Measurements from ENCODE around the gene TMEM39B. TPM values are rescaled to one million over a fixed set of nuclear protein-coding genes. Genes with fewer than 3 reads are reported as not detected.

TMEM39B gene
- total and polyA plus RNA-seq, 7 donors, result 4.7 to 11.5 (median 7.2) TPM

DNA sequence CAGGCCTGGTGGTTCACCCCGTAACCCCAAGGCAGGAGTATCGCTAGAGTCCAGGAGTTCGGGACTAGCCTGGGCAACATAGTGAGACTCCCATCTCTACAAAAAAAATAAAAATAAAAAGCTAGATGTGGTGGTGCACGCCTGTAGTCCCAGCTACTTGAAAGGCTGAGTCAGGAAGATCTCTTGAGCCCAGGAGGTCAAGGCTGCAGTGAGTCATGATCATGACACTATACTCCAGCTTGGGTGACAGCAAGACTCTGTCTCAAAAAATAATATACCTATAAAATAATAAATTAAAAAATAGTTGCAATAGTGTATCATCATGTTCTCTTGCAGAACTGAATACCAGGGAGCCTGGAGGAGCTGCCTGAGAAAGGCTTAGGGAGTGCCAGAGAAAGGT lies 19.9 kb upstream of the TMEM39B start:
- Histone ChIP-seq H3K36me3 (ENCODE audit: insufficient read depth in 1 of 2, low read depth in 1 of 2) (peaks cover 2 to 14% of the 10 kb centered on the region in 2 donors), H3K4me1 (no peaks in the 10 kb centered on the region), H3K27me3 (ENCODE audit: insufficient read depth in 3 of 3, low read length in 2 of 3) (no peaks in the 10 kb centered on the region), H3K4me3 (no peak overlapping the region), H3K27ac (no peak overlapping the region), H3K9me3 (no peaks in the 10 kb centered on the region)
- WGBS, 3 donors, result 91 to 98% (median 97%) methylated on average over 4 of the region's 4 CpGs
- ATAC-seq, result no peak
- intact Hi-C loops (cut with DNase I), result no loop called here
- TF ChIP-seq, protein P1, sequence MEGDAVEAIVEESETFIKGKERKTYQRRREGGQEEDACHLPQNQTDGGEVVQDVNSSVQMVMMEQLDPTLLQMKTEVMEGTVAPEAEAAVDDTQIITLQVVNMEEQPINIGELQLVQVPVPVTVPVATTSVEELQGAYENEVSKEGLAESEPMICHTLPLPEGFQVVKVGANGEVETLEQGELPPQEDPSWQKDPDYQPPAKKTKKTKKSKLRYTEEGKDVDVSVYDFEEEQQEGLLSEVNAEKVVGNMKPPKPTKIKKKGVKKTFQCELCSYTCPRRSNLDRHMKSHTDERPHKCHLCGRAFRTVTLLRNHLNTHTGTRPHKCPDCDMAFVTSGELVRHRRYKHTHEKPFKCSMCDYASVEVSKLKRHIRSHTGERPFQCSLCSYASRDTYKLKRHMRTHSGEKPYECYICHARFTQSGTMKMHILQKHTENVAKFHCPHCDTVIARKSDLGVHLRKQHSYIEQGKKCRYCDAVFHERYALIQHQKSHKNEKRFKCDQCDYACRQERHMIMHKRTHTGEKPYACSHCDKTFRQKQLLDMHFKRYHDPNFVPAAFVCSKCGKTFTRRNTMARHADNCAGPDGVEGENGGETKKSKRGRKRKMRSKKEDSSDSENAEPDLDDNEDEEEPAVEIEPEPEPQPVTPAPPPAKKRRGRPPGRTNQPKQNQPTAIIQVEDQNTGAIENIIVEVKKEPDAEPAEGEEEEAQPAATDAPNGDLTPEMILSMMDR (IDR thresholded peaks at IDR 0.05), result no peak
- no peak for DNase-seq

DNA sequence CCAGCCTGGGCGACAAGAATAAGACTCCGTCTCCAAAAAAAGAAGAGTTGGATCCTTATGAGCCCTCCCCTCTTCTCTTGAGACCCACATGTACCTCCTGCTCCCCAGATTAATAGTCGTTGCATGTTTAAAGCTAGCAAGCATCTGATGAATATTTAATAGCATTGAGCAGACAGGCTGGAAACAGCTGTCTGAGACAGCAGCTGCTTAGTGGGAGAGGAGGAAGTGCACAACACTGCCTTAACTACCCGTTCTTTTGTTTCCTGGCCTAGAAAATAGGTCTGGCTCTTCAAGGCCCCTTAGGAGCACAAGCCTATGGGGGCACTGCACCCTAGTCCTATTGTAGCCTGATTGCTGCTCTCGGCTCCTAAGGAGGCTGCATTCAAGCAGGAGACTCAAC lies 17.3 kb upstream of the TMEM39B start:
- Histone ChIP-seq H3K36me3 (ENCODE audit: insufficient read depth in 1 of 2, low read depth in 1 of 2) (peaks cover 10 to 27% of the 10 kb centered on the region in 2 donors), H3K27ac (no peak overlapping the region), H3K9me3 (no peaks in the 10 kb centered on the region), H3K27me3 (ENCODE audit: insufficient read depth in 3 of 3, low read length in 2 of 3) (no peaks in the 10 kb centered on the region), H3K4me1 (no peaks in the 10 kb centered on the region), H3K4me3 (no peak overlapping the region)
- TF ChIP-seq, protein P1 (IDR thresholded peaks at IDR 0.05), result no peak
- no peak for ATAC-seq
- 63 to 72% (median 65%) methylated on average over 5 of the region's 5 CpGs for WGBS, 3 donors
- intact Hi-C loops (cut with DNase I), result no loop called here
- no peak for DNase-seq

DNA sequence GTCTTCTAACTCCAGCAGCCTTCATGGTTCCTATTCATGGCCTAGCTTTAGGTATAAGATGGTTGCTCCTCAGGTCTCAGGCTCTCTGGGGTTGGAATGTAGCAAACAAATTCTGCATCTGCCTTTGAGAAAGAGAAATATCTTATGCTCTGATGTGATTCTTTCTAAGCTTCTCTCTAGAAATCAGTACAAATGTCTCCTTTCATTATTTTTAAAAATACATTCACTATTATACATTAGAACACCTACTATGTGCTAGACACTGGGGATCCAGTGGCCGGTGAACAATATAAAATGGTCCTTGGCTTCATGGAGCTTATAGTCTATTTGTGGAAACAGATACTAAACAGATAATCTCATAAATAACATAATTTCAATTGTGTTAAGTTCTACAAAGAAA lies 16.1 kb upstream of the TMEM39B start:
- Histone ChIP-seq H3K4me1 (no peaks in the 10 kb centered on the region), H3K36me3 (ENCODE audit: insufficient read depth in 1 of 2, low read depth in 1 of 2) (peaks cover 10 to 39% of the 10 kb centered on the region in 2 donors), H3K9me3 (no peaks in the 10 kb centered on the region), H3K4me3 (no peak overlapping the region), H3K27ac (no peak overlapping the region), H3K27me3 (ENCODE audit: insufficient read depth in 3 of 3, low read length in 2 of 3) (no peaks in the 10 kb centered on the region)
- TF ChIP-seq, protein P1 (IDR thresholded peaks at IDR 0.05), result no peak
- WGBS, 3 donors, result 95 to 100% (median 98%) methylated on average over 1 of the region's 1 CpG
- DNase-seq (no peak), ATAC-seq (no peak)
- intact Hi-C loops (cut with DNase I), result no loop called here

DNA sequence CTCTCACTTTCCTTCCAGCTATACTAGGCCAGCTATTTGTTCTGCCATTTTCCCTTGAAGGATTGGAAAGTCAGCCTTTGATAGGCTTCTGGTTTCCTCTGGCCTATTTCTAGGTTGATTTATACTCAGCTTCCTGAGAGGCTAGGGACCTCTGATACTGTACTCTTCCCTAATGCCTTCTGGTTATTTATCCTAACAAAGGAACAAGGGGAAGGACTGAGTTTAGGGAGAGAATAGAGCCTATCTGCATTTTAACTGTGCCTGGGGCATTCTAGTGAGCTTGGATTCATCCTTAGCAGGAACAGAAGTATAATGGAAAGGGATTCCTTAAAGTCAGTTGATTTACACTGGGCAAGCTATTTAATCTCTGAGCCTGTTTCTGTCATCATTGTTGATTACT lies 11.8 kb upstream of the TMEM39B start:
- ATAC-seq (no peak), DNase-seq (no peak)
- peaks cover 19% of the 10 kb centered on the region for H3K4me1 ChIP-seq
- peak overlapping the region; percentile 89 for H3K27ac ChIP-seq
- intact Hi-C loops (cut with DNase I), result loop anchor here in 1 of 2 donors (5.0 kb wide), 1 partner anchor 99 kb away; no protein-coding TSS in a partner anchor
- no peaks in the 10 kb centered on the region for H3K27me3 ChIP-seq (ENCODE audit: insufficient read depth in 3 of 3, low read length in 2 of 3)
- TF ChIP-seq, protein P1 (IDR thresholded peaks at IDR 0.05), result no peak
- H3K9me3 ChIP-seq, result no peaks in the 10 kb centered on the region
- H3K4me3 ChIP-seq, result no peak overlapping the region
- peaks cover 6 to 40% of the 10 kb centered on the region in 2 donors for H3K36me3 ChIP-seq (ENCODE audit: insufficient read depth in 1 of 2, low read depth in 1 of 2)

DNA sequence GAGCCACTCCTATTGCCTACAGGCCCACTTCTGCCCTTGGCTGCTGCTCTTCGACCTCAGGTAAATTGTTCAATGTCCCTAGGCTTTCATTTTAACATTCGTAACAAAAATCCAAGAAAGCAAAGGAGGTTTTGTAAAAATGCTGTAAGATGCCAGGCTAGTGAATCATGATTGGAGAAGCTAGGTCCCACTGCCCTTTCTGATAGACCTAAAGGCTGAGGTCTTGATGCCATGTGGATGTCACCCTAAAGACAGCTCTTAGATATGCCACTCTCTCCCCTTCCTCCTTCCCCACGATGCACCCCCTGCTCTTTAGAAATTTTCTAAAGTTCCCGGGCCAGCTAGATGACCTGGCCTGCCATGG lies 9.9 kb upstream of the TMEM39B start:
- DNase-seq, result no peak
- intact Hi-C loops (cut with DNase I), result loop anchor here in 1 of 2 donors (5.0 kb wide), 1 partner anchor 101 kb away; no protein-coding TSS in a partner anchor
- peak in 1 of 4 donors; percentile 4 for ATAC-seq
- WGBS, 3 donors, result 55 to 66% (median 66%) methylated on average over 4 of the region's 4 CpGs
- H3K9me3 ChIP-seq, result no peaks in the 10 kb centered on the region
- no peaks in the 10 kb centered on the region for H3K27me3 ChIP-seq (ENCODE audit: insufficient read depth in 3 of 3, low read length in 2 of 3)
- H3K4me1 ChIP-seq, result peaks cover 25% of the 10 kb centered on the region
- peak overlapping the region; percentile 25 for H3K4me3 ChIP-seq
- peak overlapping the region; percentile 89 for H3K27ac ChIP-seq
- H3K36me3 ChIP-seq (ENCODE audit: insufficient read depth in 1 of 2, low read depth in 1 of 2), result peaks cover 3 to 39% of the 10 kb centered on the region in 2 donors
- TF ChIP-seq, protein P1 (IDR thresholded peaks at IDR 0.05), result no peak
